Left lung (tissue), 10 donors: ENCODE results near the gene P2RY14. TPM values are rescaled to one million over a fixed set of nuclear protein-coding genes. Genes with fewer than 3 reads are reported as not detected.

Experiments used
- ATAC-seq: fragments of 200-7000 bp; cut with Tn5 transposase; one replicate; pipeline ENCODE4 v1.9.1; 2020; ENCODE audit warnings: moderate library complexity
- DNase-seq, 4 donors: peaks; one replicate each; pipeline ENCODE4 v3.0.0-alpha.2; 2013 to 2020
- H3K27ac ChIP-seq, 2 donors: fragments of 200-600 bp; sonication (generic) in 1 of 2; one replicate each; pipeline versions ENCODE4 v1.5.0 to v1.8.0; 2020 to 2021
- H3K27me3 ChIP-seq, 2 donors: fragments of 200-600 bp; sonication (generic) in 1 of 2; one replicate each; pipeline versions ENCODE4 v1.5.0 to v1.8.0; 2020 to 2021
- H3K36me3 ChIP-seq, 2 donors: fragments of 200-600 bp; sonication (generic) in 1 of 2; one replicate each; pipeline versions ENCODE4 v1.5.0 to v1.8.0; 2020 to 2021
- H3K4me1 ChIP-seq, 2 donors: fragments of 200-600 bp; one replicate each; pipeline ENCODE4 v1.8.0; 2021
- H3K4me3 ChIP-seq, 2 donors: fragments of 200-600 bp; sonication (generic) in 1 of 2; one replicate each; pipeline versions ENCODE4 v1.5.0 to v1.8.0; 2020 to 2021; ENCODE audit warnings: mild to moderate bottlenecking in 1 of 2
- H3K9me3 ChIP-seq, 2 donors: fragments of 200-600 bp; sonication (generic) in 1 of 2; one replicate each; pipeline versions ENCODE4 v1.5.0 to v1.8.0; 2020 to 2021
- CTCF ChIP-seq, 2 donors: fragments of 200-600 bp; sonication (generic) in 1 of 2; IDR thresholded peaks; one replicate each; pipeline versions ENCODE4 v1.5.0 to v1.8.0; 2021; ENCODE audit warnings: antibody characterized with exemption in 2 of 2
- intact Hi-C, 2 donors: fragments of 100-400 bp; cut with DNase I; formaldehyde crosslinking; loops; one replicate each; pipeline versions ENCODE4 v1.11.2 to v1.14.2; 2022
- polyA plus RNA-seq, 6 donors: library from polyadenylated mRNA; unstranded; fragments of 120-200 nt; gene quantifications; one replicate each; pipeline ENCODE4 v1.2.1, GENCODE V29; 2013; ENCODE audit not compliant: insufficient read length in 6 of 6
- total RNA-seq, 2 donors: library from RNA; stranded (reverse); fragmentation: NEBNext Ultra II Directional; extraction: Animal tissue kit (Norgen Biotek cat#: 25700); gene quantifications; one replicate each; pipeline ENCODE4 v1.2.1, GENCODE V29; 2021
- donor health status: DM: no; HTN: yes; CAD: no.
- donor health status: DM: no; HTN: no; CAD: no.

The P2RY14 gene
- total and polyA plus RNA-seq, 8 donors, result 2.4 to 6.4 (median 4.3) TPM

GRCh38 chr3:151315846-151316245 is 37.5 kb upstream of the P2RY14 start:
- no peaks in the 10 kb centered on the region for H3K9me3 ChIP-seq
- intact Hi-C loops, result no loop called here
- no peaks in the 10 kb centered on the region for H3K36me3 ChIP-seq
- no peaks in the 10 kb centered on the region for H3K27me3 ChIP-seq
- DNase-seq (no peak), ATAC-seq (no peak)
- no peak overlapping the region for H3K4me3 ChIP-seq
- no peak overlapping the region for H3K27ac ChIP-seq
- H3K4me1 ChIP-seq, result peaks cover 0 to 26% of the 10 kb centered on the region in 2 donors
- TF ChIP-seq CTCF (IDR thresholded peaks at IDR 0.05), result no peak

- DNase-seq (no peak), ATAC-seq (no peak)
- Histone ChIP-seq H3K27ac (no peak overlapping the region), H3K36me3 (no peaks in the 10 kb centered on the region), H3K27me3 (no peaks in the 10 kb centered on the region), H3K4me3 (no peak overlapping the region), H3K9me3 (no peaks in the 10 kb centered on the region), H3K4me1 (peaks cover 0 to 19% of the 10 kb centered on the region in 2 donors)
- intact Hi-C loops, result no loop called here
- TF ChIP-seq CTCF (IDR thresholded peaks at IDR 0.05), result no peak
Observed at GRCh38 chr3:151315136-151315535, 36.8 kb upstream of the P2RY14 start.

GRCh38 chr3:151314593-151314992 is 36.3 kb upstream of the P2RY14 start:
- no peaks in the 10 kb centered on the region for H3K36me3 ChIP-seq
- no peak for ATAC-seq
- TF ChIP-seq CTCF (IDR thresholded peaks at IDR 0.05), result no peak
- no peak for DNase-seq
- H3K4me3 ChIP-seq, result no peak overlapping the region
- no peaks in the 10 kb centered on the region for H3K9me3 ChIP-seq
- H3K4me1 ChIP-seq, result peaks cover 0 to 14% of the 10 kb centered on the region in 2 donors
- intact Hi-C loops, result no loop called here
- H3K27ac ChIP-seq, result no peak overlapping the region
- no peaks in the 10 kb centered on the region for H3K27me3 ChIP-seq

GRCh38 chr3:151314137-151314536 is 35.8 kb upstream of the P2RY14 start:
- no peak overlapping the region for H3K4me3 ChIP-seq
- intact Hi-C loops, result no loop called here
- H3K27me3 ChIP-seq, result no peaks in the 10 kb centered on the region
- no peaks in the 10 kb centered on the region for H3K36me3 ChIP-seq
- no peaks in the 10 kb centered on the region for H3K9me3 ChIP-seq
- H3K4me1 ChIP-seq, result peaks cover 0 to 12% of the 10 kb centered on the region in 2 donors
- no peak for ATAC-seq
- H3K27ac ChIP-seq, result no peak overlapping the region
- TF ChIP-seq CTCF (IDR thresholded peaks at IDR 0.05), result no peak
- DNase-seq, result no peak

- no peaks in the 10 kb centered on the region for H3K27me3 ChIP-seq
- H3K4me1 ChIP-seq, result no peaks in the 10 kb centered on the region
- DNase-seq (no peak), ATAC-seq (peak; percentile 20)
- H3K9me3 ChIP-seq, result no peaks in the 10 kb centered on the region
- H3K36me3 ChIP-seq, result no peaks in the 10 kb centered on the region
- intact Hi-C loops, result no loop called here
- no peak overlapping the region for H3K4me3 ChIP-seq
- TF ChIP-seq CTCF (IDR thresholded peaks at IDR 0.05), result no peak
- no peak overlapping the region for H3K27ac ChIP-seq
Observed at GRCh38 chr3:151312972-151313371, 34.6 kb upstream of the P2RY14 start.
